HFF-Myc (cell line): Measurements from ENCODE around the gene ASB17.
"Not testable (repeated sequence)": the region's sequence is repeated elsewhere in the genome, so short reads cannot be mapped to it uniquely, and the experiment has no call there.

ENCODE experiments used
- DNase-seq: peaks from one replicate; pipeline ENCODE4 v3.0.0-alpha.2; 2011; ENCODE audit warnings: low read depth; ENCODE audit errors: extremely low read depth
- H3K4me3 ChIP-seq: replicated peaks from 2 replicates; pipeline ENCODE4 v1.5.1; 2011; ENCODE audit warnings: low read depth, mild to moderate bottlenecking, control low read depth, low read length
- TF ChIP-seq, protein P1 (sequence below): IDR thresholded peaks from 2 replicates; pipeline ENCODE4 v1.5.1; 2012; ENCODE audit warnings: mild to moderate bottlenecking, low read depth, low read length, control low read depth; ENCODE audit errors: missing control alignments

The ASB17 gene

DNA sequence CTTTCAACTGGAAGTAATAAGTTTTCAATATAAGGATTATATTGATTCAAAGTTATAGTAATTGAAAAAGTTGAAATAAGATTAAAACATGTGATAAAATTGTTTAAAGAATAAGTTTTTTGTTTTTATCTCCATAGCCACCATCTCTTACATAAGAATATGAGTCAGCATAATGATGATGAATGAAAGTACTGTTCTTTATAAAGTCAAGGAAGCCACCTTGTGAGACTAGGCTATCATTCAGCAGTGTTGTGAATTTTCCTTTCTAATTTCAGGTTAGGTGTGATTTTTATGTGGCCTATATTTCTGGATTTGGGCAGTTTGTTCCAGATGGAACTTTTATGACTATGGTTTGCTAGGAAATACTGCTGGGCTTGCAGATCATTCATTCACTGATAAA is 22.4 kb upstream of the ASB17 start:
- no peak overlapping the region for H3K4me3 ChIP-seq
- no peak for DNase-seq
- TF ChIP-seq, protein P1, sequence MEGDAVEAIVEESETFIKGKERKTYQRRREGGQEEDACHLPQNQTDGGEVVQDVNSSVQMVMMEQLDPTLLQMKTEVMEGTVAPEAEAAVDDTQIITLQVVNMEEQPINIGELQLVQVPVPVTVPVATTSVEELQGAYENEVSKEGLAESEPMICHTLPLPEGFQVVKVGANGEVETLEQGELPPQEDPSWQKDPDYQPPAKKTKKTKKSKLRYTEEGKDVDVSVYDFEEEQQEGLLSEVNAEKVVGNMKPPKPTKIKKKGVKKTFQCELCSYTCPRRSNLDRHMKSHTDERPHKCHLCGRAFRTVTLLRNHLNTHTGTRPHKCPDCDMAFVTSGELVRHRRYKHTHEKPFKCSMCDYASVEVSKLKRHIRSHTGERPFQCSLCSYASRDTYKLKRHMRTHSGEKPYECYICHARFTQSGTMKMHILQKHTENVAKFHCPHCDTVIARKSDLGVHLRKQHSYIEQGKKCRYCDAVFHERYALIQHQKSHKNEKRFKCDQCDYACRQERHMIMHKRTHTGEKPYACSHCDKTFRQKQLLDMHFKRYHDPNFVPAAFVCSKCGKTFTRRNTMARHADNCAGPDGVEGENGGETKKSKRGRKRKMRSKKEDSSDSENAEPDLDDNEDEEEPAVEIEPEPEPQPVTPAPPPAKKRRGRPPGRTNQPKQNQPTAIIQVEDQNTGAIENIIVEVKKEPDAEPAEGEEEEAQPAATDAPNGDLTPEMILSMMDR = no peak

DNA sequence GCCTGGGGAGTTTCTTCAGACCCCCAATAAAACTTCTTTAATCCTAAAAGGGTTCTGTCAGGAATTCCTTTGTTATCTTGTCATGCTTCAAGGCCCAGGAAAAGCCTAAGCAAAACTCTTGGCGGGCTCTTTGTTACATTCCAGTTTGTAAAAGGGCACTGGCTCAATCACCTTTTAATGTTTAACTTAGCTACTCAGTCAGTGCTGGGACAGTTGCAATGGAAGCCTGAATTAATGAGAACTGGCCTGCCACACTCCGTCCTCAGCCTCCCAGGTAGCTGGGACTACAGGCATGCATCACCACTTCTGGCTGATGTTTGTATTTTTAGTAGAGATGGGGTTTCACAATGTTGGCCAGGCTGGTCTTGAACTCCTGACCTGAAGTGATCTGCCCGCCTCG is 21.3 kb upstream of the ASB17 start:
- TF ChIP-seq, protein P1 = no peak
- no peak for DNase-seq
- no peak overlapping the region for H3K4me3 ChIP-seq

DNA sequence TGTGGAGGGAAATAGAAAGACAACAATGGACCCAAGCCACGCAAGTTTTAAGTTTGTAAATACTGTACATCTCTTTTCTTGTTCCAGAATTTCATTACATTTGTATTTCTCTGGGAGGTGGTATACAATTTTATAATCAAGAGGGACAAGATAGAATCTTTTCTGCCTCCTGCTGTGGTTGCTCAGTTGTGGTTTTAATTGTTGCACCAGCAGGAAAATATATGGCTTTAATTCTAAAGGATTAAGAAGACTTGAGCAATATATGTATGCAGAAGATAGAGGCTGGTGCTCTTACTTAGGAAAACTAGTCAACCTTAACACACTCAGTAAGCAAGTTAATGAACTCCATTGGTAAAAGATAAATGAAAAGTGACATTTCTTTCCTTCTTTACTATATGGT is 19.8 kb upstream of the ASB17 start:
- TF ChIP-seq, protein P1 = no peak
- no peak for DNase-seq
- no peak overlapping the region for H3K4me3 ChIP-seq

DNA sequence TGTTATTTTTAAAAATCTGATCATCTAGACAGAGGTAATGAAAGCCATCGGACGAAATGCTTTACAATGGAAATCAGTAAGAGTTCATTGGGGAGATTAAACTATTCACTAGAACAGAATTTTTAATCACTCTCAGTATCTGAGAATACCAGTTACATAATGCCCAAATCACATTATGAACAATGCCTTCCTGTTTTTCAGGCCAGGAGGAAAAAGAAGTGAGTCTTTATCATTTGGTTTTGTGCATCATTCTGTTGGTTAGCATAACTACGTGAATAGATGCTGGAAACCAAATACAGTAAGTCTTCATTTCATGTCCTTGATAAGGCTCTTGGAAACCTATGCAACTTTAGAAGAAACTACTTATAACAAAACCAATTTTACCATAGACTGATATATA is 18.0 kb upstream of the ASB17 start:
- TF ChIP-seq, protein P1 = no peak
- no peak for DNase-seq
- H3K4me3 ChIP-seq = no peak overlapping the region

DNA sequence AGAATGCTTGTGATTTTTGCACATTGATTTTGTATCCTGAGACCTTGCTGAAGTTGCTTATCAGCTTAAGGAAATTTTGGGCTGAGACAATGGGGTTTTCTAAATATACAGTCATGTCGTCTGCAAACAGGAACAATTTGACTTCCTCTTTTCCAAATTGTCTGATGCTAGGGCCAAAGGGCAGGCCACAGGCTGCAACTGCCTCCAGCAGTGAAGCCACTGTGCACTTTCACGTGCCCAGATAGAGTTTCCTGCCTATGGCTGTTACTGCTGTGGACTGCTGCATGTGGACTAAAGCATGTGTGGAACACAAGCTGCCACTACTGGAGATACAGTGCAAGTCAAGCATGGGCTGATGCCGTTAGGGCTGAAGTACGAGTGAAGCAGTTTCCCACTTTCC is 10.8 kb upstream of the ASB17 start:
- DNase-seq, H3K4me3 ChIP-seq: not testable (repeated sequence)

DNA sequence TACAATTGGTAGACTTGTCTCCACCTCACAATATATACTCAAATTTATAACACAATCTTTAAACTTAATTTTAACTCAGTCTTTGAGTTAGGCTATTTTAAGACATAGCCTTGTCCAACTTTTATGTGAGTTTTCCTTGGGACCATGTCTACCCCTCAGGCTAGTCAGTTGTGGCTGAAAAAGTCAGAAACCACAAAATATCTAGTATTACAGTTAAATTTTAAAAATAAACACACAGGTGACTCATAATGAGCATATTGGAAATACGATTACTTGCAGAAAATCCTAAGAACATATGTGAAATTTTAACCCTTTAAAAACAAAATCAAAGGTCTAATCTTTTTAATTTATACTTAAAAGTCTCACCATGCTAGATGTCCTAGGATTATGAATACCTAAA is 4.8 kb upstream of the ASB17 start:
- TF ChIP-seq, protein P1 = no peak
- peak; percentile 21 for DNase-seq
- no peak overlapping the region for H3K4me3 ChIP-seq

DNA sequence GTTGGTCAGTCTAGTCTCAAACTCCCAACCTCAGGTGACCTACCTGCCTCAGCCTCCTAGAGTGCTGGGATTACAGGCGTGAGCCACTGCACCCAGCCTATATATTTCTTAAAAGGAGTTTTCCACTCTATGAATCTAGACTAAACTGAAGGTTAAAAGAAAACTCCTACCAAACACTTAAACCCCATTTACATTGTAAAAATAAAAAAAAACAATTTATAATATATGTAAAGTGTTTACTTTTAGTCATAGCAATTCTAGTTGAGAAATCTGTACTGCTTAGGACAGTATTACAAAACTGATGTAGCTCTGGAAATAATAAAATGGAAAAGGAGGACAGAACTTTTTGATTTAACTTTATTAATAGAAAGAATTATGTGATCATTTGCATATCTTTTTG is 9.5 kb downstream of the ASB17 start:
- no peak for DNase-seq
- no peak overlapping the region for H3K4me3 ChIP-seq
- TF ChIP-seq, protein P1 = no peak

DNA sequence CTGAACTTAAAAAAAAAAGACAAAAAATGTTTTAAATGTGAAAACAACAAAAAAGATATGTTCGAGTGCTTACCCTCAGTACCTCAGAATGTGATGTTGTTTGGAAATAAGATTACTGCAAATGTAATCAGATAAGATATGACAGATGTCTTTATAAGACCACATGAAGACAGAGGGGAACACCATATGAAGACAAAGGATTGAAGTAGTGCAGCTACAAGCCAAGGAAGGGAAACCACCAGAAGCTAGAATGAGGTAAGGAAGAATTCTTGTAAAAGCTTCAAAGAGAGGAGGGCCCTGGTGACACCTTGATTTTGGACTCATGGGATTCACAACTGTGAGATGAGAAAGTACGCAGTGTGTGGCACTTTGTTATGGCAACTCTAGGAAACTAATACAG is 15.4 kb downstream of the ASB17 start:
- no peak overlapping the region for H3K4me3 ChIP-seq
- no peak for DNase-seq
- TF ChIP-seq, protein P1 = no peak
